ENCODE data around the gene POU4F1. TPM values are rescaled to one million over a fixed set of nuclear protein-coding genes. Genes with fewer than 3 reads are reported as not detected.

Gene POU4F1
- total RNA-seq, 4 donors from 2014 or later = not detected

DNA sequence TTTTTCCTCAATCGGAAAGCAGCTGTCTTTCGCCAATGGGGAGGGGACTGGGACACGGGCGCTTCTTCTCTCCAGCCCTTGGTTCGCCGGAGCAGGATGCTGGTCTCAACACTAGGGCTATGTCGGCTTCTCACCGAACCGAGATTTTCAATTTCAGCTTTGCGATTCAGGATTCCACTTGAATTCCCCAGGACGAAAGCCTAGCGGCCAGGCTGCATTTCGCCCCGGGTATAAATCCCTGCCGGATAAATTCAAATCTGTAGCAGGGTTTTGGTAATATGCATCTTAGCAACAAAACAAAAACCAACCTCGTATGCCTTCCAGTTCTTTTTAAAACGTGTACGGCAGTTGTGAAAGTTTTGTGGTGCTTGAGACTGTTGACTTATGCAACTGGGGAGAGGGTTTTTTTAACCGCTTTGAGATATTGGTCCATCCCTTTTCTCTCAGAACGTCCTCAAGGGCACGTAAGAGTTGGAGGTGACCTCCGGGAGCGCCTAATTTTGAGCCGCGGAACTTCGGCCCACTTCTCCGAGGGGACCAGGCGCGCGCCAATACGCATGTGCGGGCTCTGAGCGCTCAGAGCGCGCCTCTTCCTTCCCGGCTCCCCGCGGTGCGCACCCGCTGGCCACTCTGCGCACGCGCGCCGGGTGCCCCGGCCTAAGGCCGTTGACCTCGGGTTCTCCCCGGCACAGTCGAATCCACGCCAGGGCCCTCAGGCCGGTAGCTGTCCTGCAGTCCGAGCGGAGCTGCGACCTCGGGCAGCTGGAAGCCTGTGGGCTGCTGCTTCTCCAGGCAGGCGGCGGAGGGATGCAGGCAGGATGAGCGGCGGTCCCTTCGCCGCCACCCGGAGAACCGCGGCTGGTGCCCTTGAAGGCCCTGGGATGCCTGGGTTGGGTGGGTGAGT, 7.6 kb downstream of the POU4F1 start:
- whole genome bisulfite sequencing, 2 donors = 20 to 23% methylated on average over 18 to 19 of the region's 65 CpGs
- peak overlapping the region in 2 of 4 donors; percentile 6 to 43 for H3K4me3 ChIP-seq

GRCh38 chr13:78594456-78594975, 8.8 kb downstream of the POU4F1 start:
- H3K36me3 ChIP-seq = no peaks in the 10 kb centered on the region

More for the DNA sequence above, 7.6 kb downstream of the POU4F1 start:
- intact Hi-C loops (cut with DNase I) = no loop called here
- no peak for TF ChIP-seq CTCF (IDR thresholded peaks at IDR 0.05)
- TF ChIP-seq POLR2A (IDR thresholded peaks at IDR 0.05) = no peak
- no peaks in the 10 kb centered on the region for H3K36me3 ChIP-seq
- no peaks in the 10 kb centered on the region for H3K9me3 ChIP-seq
- peaks cover 37 to 100% (median 69%) of the 10 kb centered on the region in 4 donors for H3K27me3 ChIP-seq
- DNase-seq = no peak
- no peak overlapping the region for H3K27ac ChIP-seq
- H3K4me1 ChIP-seq = peaks cover 0 to 27% (median 9%) of the 10 kb centered on the region in 3 donors

DNA sequence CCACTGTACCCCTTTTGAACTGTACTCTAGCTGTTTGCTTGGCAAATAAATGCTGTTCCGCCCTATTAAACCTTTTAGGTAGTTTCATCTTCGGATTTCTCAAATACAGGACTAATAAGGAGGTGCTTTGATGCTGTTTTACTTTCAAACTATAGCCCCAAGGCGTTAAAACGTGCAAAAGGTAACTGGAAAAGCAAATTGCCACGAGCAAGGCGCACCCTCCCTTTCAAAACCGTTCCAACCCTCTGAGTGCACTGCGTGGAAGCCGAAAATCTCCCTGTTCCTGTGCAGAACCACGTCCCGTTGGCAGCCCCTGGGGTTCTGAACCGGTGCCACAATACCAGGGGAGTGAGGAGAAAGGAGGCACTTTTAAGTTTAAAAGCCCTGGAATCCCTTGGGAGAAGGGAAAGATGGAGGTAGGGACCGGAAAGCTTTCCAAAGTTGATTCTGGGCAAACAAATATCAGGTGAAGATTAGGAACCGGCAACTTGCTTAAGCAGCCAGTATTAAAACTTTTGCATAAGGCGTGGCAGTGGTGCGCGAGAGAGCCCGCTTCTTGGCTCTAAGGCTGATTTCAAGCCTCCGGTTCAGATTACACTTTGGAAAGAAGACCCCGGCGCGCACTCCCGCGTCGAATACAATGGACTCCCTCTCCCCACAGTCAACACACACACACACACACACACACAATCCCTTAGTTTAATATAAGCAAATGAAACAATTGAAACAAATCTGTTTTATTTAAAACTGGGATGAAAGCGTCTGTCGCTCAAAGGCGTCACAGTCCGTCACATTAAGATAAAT, 9.5 kb downstream of the POU4F1 start:
- 8 to 11% methylated on average over 29 of the region's 29 CpGs for WGBS, 2 donors

More at GRCh38 chr13:78594456-78594975, 8.8 kb downstream of the POU4F1 start:
- no peak for DNase-seq
- no peak for TF ChIP-seq CTCF (IDR thresholded peaks at IDR 0.05)
- TF ChIP-seq POLR2A (IDR thresholded peaks at IDR 0.05) = no peak
- H3K4me1 ChIP-seq = peaks cover 0 to 27% (median 9%) of the 10 kb centered on the region in 3 donors
- intact Hi-C loops (cut with DNase I) = no loop called here
- no peak overlapping the region for H3K4me3 ChIP-seq
- peaks cover 37 to 100% (median 63%) of the 10 kb centered on the region in 4 donors for H3K27me3 ChIP-seq
- H3K9me3 ChIP-seq = no peaks in the 10 kb centered on the region
- H3K27ac ChIP-seq = no peak overlapping the region
- 13 to 14% methylated on average over 8 of the region's 8 CpGs for WGBS, 2 donors

GRCh38 chr13:78593129-78593528, 10.2 kb downstream of the POU4F1 start:
- Histone ChIP-seq H3K36me3 (no peaks in the 10 kb centered on the region), H3K4me3 (no peak overlapping the region), H3K9me3 (no peaks in the 10 kb centered on the region), H3K4me1 (peaks cover 0 to 27% (median 9%) of the 10 kb centered on the region in 3 donors), H3K27ac (no peak overlapping the region), H3K27me3 (peaks cover 37 to 100% (median 56%) of the 10 kb centered on the region in 4 donors)
- WGBS, 2 donors = 20% methylated on average over 13 of the region's 13 CpGs
- DNase-seq = no peak
- intact Hi-C loops (cut with DNase I) = no loop called here
- TF ChIP-seq POLR2A (IDR thresholded peaks at IDR 0.05) (no peak), CTCF (IDR thresholded peaks at IDR 0.05) (no peak)

More for the DNA sequence above, 9.5 kb downstream of the POU4F1 start:
- Histone ChIP-seq H3K4me1 (peaks cover 0 to 27% (median 9%) of the 10 kb centered on the region in 3 donors), H3K9me3 (no peaks in the 10 kb centered on the region), H3K27ac (no peak overlapping the region), H3K36me3 (no peaks in the 10 kb centered on the region), H3K27me3 (peaks cover 37 to 100% (median 58%) of the 10 kb centered on the region in 4 donors), H3K4me3 (no peak overlapping the region)
- intact Hi-C loops (cut with DNase I) = no loop called here
- no peak for DNase-seq
- no peak for TF ChIP-seq POLR2A (IDR thresholded peaks at IDR 0.05)
- no peak for TF ChIP-seq CTCF (IDR thresholded peaks at IDR 0.05)
